WTC11 (cell line): ENCODE results near the gene CELF4. TPM values are rescaled to one million over a fixed set of nuclear protein-coding genes. Genes with fewer than 3 reads are reported as not detected.

Experiments
- ATAC-seq: fragments of 200-7000 bp; cut with Tn5 transposase; 2 replicates; pipeline ENCODE4 v1.10.0; 2021; ENCODE audit warnings: mild to moderate bottlenecking, moderate library complexity
- CTCF ChIA-PET: fragments of 300-600 bp; sonication (Branson Sonifier 250); formaldehyde crosslinking; loops from one replicate; lab custom pipeline; 2021; ENCODE audit warnings: antibody characterized with exemption; lab: Charles Lee
- POLR2A ChIA-PET: fragments of 350-600 bp; sonication (Branson Sonifier 250); formaldehyde crosslinking; loops from one replicate; lab custom pipeline; 2021; ENCODE audit warnings: antibody characterized with exemption; lab: Charles Lee
- DNase-seq: peaks from one replicate; pipeline ENCODE4 v3.0.0; 2021; ENCODE audit warnings: low spot score
- H3K27ac Mint-ChIP-seq: 2 replicates; pipeline ENCODE4 v1.8.0; 2021; ENCODE audit warnings: mixed read lengths
- H3K27me3 Mint-ChIP-seq: 2 replicates; pipeline ENCODE4 v1.8.0; 2021; ENCODE audit warnings: low read depth, mild to moderate bottlenecking, moderate library complexity, mixed read lengths
- H3K36me3 Mint-ChIP-seq: 2 replicates; pipeline ENCODE4 v1.8.0; 2021; ENCODE audit warnings: mixed read lengths
- H3K4me1 Mint-ChIP-seq: 2 replicates; pipeline ENCODE4 v1.8.0; 2022; ENCODE audit warnings: mixed read lengths
- H3K4me3 Mint-ChIP-seq: 2 replicates; pipeline ENCODE4 v1.8.0; 2021; ENCODE audit warnings: mild to moderate bottlenecking, moderate library complexity, mixed read lengths
- H3K9me3 Mint-ChIP-seq: 2 replicates; pipeline ENCODE4 v1.8.0; 2021; ENCODE audit warnings: mixed read lengths
- AFF4 ChIP-seq: sonication (generic); formaldehyde crosslinking; IDR thresholded peaks from 2 replicates; pipeline ENCODE4 v1.8.1; 2023; ENCODE audit warnings: mild to moderate bottlenecking, missing genetic modification reagents, borderline replicate concordance
- ATF1 ChIP-seq: sonication (generic); formaldehyde crosslinking; IDR thresholded peaks from 2 replicates; pipeline ENCODE4 v1.8.1; 2023; ENCODE audit warnings: mild to moderate bottlenecking, moderate library complexity, missing genetic modification reagents
- ATF2 ChIP-seq: sonication (generic); formaldehyde crosslinking; IDR thresholded peaks from 2 replicates; pipeline ENCODE4 v1.8.1; 2022; ENCODE audit warnings: low read depth, missing genetic modification reagents, borderline replicate concordance
- ATF3 ChIP-seq: sonication (generic); formaldehyde crosslinking; conservative IDR thresholded peaks from 2 replicates; pipeline ENCODE4 v1.8.1; 2022; ENCODE audit warnings: mild to moderate bottlenecking, missing genetic modification reagents
- CREM ChIP-seq: sonication (generic); formaldehyde crosslinking; IDR thresholded peaks from 2 replicates; pipeline ENCODE4 v1.8.1; 2022; ENCODE audit warnings: mild to moderate bottlenecking, missing genetic modification reagents, moderate library complexity
- E2F4 ChIP-seq: sonication (generic); formaldehyde crosslinking; IDR thresholded peaks from 2 replicates; pipeline ENCODE4 v1.8.1; 2022; ENCODE audit warnings: low read depth, mild to moderate bottlenecking, moderate library complexity, missing genetic modification reagents, borderline replicate concordance
- E2F5 ChIP-seq: sonication (generic); formaldehyde crosslinking; IDR thresholded peaks from 2 replicates; pipeline ENCODE4 v1.8.1; 2022; ENCODE audit warnings: mild to moderate bottlenecking, moderate library complexity, missing genetic modification reagents
- GABPB1 ChIP-seq: sonication (generic); formaldehyde crosslinking; IDR thresholded peaks from 2 replicates; pipeline ENCODE4 v1.8.1; 2023; ENCODE audit warnings: mild to moderate bottlenecking, missing genetic modification reagents
- GRHL2 ChIP-seq: fragments of 250-450 bp; sonication (Bioruptor Pico); IDR thresholded peaks from 2 replicates; pipeline ENCODE4 v1.8.0; 2022; ENCODE audit warnings: mild to moderate bottlenecking, moderate library complexity; ENCODE audit not compliant: insufficient replicate concordance, severe bottlenecking
- JAZF1 ChIP-seq: fragments of 250-450 bp; sonication (Bioruptor Pico); IDR thresholded peaks from 2 replicates; pipeline ENCODE4 v1.9.0; 2021; ENCODE audit warnings: moderate library complexity, mild to moderate bottlenecking, inconsistent platforms
- JUN ChIP-seq: sonication (generic); formaldehyde crosslinking; IDR thresholded peaks from 2 replicates; pipeline ENCODE4 v1.8.0; 2023; ENCODE audit warnings: mild to moderate bottlenecking, missing genetic modification reagents
- KAT7 ChIP-seq: sonication (generic); formaldehyde crosslinking; IDR thresholded peaks from 2 replicates; pipeline ENCODE4 v1.8.1; 2023; ENCODE audit warnings: missing genetic modification reagents, mild to moderate bottlenecking, borderline replicate concordance
- MYBL2 ChIP-seq: sonication (generic); formaldehyde crosslinking; IDR thresholded peaks from 2 replicates; pipeline ENCODE4 v1.8.1; 2023; ENCODE audit warnings: mild to moderate bottlenecking, moderate library complexity, missing genetic modification reagents
- NFE2L1 ChIP-seq: sonication (generic); formaldehyde crosslinking; IDR thresholded peaks from 2 replicates; pipeline ENCODE4 v1.8.1; 2023; ENCODE audit warnings: missing genetic modification reagents
- PRDM15 ChIP-seq: sonication (generic); formaldehyde crosslinking; IDR thresholded peaks from 2 replicates; pipeline ENCODE4 v1.8.0; 2022; ENCODE audit warnings: missing genetic modification reagents
- SP1 ChIP-seq: sonication (generic); formaldehyde crosslinking; conservative IDR thresholded peaks from 2 replicates; pipeline ENCODE4 v1.8.1; 2022; ENCODE audit warnings: missing genetic modification reagents
- TP53 ChIP-seq: sonication (generic); formaldehyde crosslinking; IDR thresholded peaks from 2 replicates; pipeline ENCODE4 v1.8.1; 2023; ENCODE audit warnings: mild to moderate bottlenecking, missing genetic modification reagents
- ZNF512 ChIP-seq: sonication (generic); formaldehyde crosslinking; IDR thresholded peaks from 2 replicates; pipeline ENCODE4 v1.8.1; 2022; ENCODE audit warnings: missing genetic modification reagents, borderline replicate concordance
- total RNA-seq: library from RNA; stranded (reverse); gene quantifications from 3 replicates; pipeline ENCODE4 v1.2.3, GENCODE V29; 2021

The CELF4 gene
- total RNA-seq, 1 experiment from 2014 or later = 2.9 TPM

GRCh38 chr18:37481491-37481890 lies 84.1 kb downstream of the CELF4 start:
- TF ChIP-seq CREM (CRISPR knock-in tag) = no peak
- no peak for TF ChIP-seq GABPB1 (CRISPR knock-in tag)
- TF ChIP-seq ATF3 (CRISPR knock-in tag) = no peak
- TF ChIP-seq ATF2 (CRISPR knock-in tag) = no peak
- TF ChIP-seq SP1 (CRISPR knock-in tag) = no peak
- TF ChIP-seq GRHL2 (CRISPR knock-in tag) = no peak
- TF ChIP-seq JUN = no peak
- TF ChIP-seq KAT7 (CRISPR knock-in tag) = no peak
- no peak for TF ChIP-seq JAZF1 (CRISPR knock-in tag)
- no peak for TF ChIP-seq MYBL2
- TF ChIP-seq NFE2L1 (CRISPR knock-in tag) = no peak
- TF ChIP-seq TP53 (CRISPR knock-in tag) = no peak
- no peak for TF ChIP-seq E2F4 (CRISPR knock-in tag)
- TF ChIP-seq ZNF512 (CRISPR knock-in tag) = no peak
- TF ChIP-seq AFF4 (CRISPR knock-in tag) = no peak
- no peak for TF ChIP-seq ATF1 (CRISPR knock-in tag)
- no peak for TF ChIP-seq E2F5 (CRISPR knock-in tag)
- TF ChIP-seq PRDM15 = no peak
- ATAC-seq (no peak), DNase-seq (no peak)
- Mint-ChIP-seq H3K27me3 (peaks cover 9% of the 10 kb centered on the region), H3K36me3 (no peaks in the 10 kb centered on the region), H3K9me3 (no peaks in the 10 kb centered on the region), H3K27ac (no peak overlapping the region), H3K4me3 (no peak overlapping the region), H3K4me1 (peaks cover 54% of the 10 kb centered on the region)
- POLR2A ChIA-PET = interaction anchor here (1.2 kb wide), 1 partner anchor 120 kb away, joined by 3 read pairs; no protein-coding TSS in a partner anchor
- CTCF ChIA-PET = interaction anchor here (0.6 to 1.6 kb wide), 5 partner anchors 12 to 159 kb away, joined by 3 to 5 read pairs (median 3); no protein-coding TSS in a partner anchor
